ENCODE results near the gene TRAF3.
A peak's percentile ranks its signal among the peaks of the same experiment; 100 is the strongest.

The TRAF3 gene

DNA sequence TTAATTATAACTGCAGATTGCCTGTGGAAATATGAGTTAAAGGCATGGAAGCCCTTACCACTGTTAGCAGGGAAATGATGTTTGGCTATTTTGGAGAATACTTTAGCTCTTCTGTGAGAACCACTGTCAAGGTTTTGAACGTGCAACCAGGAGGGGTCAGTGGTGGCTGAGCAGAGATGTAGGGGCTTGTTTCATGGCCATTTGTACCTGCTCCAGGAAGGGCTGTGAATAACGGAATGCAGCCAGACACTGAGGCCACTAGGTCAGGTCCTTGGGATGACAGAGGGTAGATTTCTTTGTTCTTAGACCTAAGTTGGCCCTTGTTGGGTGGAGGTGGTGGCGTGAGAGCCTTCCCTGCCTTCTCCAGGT is 8.3 kb downstream of the TRAF3 start:
- no peak overlapping the region for H3K4me3 ChIP-seq (ENCODE audit: low read depth, low read length)
- DNase-seq (ENCODE audit: low read depth), result no peak
- TF ChIP-seq, protein P1, sequence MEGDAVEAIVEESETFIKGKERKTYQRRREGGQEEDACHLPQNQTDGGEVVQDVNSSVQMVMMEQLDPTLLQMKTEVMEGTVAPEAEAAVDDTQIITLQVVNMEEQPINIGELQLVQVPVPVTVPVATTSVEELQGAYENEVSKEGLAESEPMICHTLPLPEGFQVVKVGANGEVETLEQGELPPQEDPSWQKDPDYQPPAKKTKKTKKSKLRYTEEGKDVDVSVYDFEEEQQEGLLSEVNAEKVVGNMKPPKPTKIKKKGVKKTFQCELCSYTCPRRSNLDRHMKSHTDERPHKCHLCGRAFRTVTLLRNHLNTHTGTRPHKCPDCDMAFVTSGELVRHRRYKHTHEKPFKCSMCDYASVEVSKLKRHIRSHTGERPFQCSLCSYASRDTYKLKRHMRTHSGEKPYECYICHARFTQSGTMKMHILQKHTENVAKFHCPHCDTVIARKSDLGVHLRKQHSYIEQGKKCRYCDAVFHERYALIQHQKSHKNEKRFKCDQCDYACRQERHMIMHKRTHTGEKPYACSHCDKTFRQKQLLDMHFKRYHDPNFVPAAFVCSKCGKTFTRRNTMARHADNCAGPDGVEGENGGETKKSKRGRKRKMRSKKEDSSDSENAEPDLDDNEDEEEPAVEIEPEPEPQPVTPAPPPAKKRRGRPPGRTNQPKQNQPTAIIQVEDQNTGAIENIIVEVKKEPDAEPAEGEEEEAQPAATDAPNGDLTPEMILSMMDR (IDR thresholded peaks at IDR 0.05; ENCODE audit: control insufficient read depth, extremely low read depth, insufficient read depth), result no peak

DNA sequence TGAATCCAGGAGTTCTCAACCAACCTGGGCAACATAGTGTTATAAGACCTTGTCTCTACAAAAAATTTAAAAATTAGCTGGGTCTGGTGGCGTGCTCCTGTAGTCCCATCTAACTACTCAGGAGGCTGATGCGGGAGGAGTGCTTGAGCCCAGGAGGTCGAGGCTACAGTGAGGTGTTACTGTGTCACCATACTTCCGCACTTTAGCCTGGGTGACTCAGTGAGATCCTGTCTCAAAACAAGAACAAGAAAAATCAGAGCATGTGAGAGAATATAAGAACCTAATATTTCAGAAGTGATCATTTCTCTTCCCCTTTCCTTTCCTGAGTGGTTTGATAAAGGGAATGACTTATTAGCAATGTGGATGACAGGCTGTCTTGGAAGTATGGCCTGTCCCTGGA is 9.5 kb downstream of the TRAF3 start:
- H3K4me3 ChIP-seq (ENCODE audit: low read depth, low read length), result no peak overlapping the region
- no peak for DNase-seq (ENCODE audit: low read depth)
- TF ChIP-seq, protein P1 (IDR thresholded peaks at IDR 0.05; ENCODE audit: control insufficient read depth, extremely low read depth, insufficient read depth), result no peak

GRCh38 chr14:102789349-102789748 is 12.1 kb downstream of the TRAF3 start:
- no peak overlapping the region for H3K4me3 ChIP-seq (ENCODE audit: low read depth, low read length)
- TF ChIP-seq, protein P1 (IDR thresholded peaks at IDR 0.05; ENCODE audit: control insufficient read depth, extremely low read depth, insufficient read depth), result no peak
- DNase-seq (ENCODE audit: low read depth), result no peak

DNA sequence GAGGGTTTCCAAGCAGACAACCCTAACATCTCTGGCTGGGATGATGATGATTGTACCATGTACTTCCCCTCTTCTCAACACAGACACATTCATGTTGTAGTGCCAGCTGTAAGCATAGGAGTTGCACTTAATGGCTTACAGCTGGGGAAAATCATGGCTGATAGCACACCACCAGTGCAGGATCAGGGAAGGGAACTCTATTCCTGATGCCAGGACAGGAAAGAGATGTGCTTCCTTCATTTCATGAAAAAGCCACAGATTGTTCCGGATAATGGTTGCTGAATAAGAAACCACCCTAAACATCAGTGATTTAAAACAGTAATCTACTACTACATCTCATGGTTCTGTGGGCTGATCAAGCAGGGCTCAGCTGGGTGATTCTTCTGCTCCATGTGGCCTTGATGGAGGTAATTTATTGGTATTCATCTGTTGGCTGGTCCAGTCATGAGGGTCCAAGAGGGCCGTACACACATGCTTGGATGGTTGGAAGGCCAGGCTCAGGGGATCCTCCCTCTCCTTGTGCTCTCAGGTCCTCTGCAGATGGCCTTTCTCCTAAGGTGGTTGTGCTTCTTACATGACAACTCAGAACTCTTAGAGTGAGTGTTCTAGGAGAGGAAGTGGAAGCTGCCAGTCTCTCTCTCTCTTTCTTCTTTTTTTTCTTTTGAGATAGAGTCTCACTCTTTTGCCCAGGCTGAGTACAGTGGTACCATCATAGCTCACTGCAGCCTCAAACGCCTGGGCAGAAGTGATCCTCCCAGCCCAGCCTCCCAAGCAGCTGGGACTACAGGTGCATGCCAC is 16.5 kb downstream of the TRAF3 start:
- no peak overlapping the region for H3K4me3 ChIP-seq (ENCODE audit: low read depth, low read length)
- DNase-seq (ENCODE audit: low read depth), result no peak
- TF ChIP-seq, protein P1 (IDR thresholded peaks at IDR 0.05; ENCODE audit: control insufficient read depth, extremely low read depth, insufficient read depth), result no peak

DNA sequence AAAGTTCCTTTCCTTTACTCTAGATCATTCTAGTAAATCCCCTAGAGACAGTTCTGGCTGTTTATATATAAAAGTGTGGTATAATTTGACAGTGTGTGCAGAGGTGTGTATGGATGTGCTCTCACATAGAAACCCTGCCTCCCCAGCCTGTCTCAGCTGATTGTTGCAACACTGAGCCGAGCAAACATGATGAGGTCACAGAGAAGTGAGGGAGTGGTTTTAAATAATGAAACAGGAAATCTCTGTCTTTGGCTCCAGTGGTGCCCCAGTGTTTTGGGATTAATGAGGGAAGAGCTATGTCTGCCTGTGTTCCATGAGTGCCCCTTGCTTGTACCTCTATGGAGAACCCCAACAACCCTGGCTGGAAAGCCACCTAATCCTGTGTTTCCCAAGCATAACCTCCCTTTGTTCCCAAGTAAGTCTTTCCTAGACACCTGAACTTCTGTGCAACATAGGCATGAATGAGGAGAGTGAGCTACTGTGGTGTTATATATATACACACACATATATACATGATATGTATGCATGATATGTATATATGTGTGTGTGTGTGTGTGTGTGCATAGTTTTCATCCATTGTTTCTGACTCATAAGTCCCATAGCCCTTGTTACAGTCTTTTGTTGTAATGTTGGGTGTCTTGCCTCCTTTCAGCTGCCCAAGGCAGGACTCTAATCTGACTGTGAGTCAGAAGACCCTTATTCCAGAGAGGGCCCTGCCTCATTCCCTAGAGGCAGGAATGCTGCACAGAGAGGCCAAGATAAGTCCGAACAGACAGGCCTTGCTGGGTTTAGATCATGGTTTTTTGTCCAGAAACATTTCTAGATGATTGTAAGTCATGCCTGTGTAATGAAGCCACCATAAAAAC is 18.0 kb downstream of the TRAF3 start:
- H3K4me3 ChIP-seq (ENCODE audit: low read depth, low read length), result peak overlapping the region; percentile 14; the same call in 1 of the 2 replicates
- TF ChIP-seq, protein P1 (IDR thresholded peaks at IDR 0.05; ENCODE audit: control insufficient read depth, extremely low read depth, insufficient read depth), result no peak
- DNase-seq (ENCODE audit: low read depth), result peak; percentile 67

DNA sequence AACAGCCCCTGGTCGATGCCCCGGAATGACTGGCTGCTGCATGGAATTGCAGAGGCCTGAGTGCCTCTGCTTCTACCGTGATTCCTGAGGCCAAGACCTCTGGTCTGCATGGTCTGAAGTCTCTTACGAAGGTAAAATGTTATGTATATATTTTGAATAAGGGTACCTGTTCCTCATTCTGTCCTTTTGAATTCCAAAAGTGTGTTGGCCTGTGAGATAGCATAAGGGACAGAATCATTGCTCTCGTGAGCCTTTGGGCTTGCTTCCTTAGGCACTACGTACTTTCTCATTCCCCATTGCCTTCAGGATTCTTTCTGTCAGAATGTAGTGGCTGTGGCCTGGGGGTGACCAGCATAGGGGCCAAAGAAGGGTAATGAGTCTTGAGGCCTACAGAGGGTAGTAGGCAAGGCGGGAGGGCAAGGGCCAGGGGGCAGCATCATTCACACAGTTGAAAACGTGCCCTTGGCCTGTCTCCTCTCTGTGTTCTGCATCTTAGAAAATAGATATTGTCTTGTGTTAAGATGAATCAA is 19.5 kb downstream of the TRAF3 start:
- no peak for DNase-seq (ENCODE audit: low read depth)

More for the DNA sequence above, 19.5 kb downstream of the TRAF3 start:
- TF ChIP-seq, protein P1 (IDR thresholded peaks at IDR 0.05; ENCODE audit: control insufficient read depth, extremely low read depth, insufficient read depth), result no peak
- no peak overlapping the region for H3K4me3 ChIP-seq (ENCODE audit: low read depth, low read length)
